Measurements from ENCODE around the gene RARRES1. TPM values are rescaled to one million over a fixed set of nuclear protein-coding genes. Genes with fewer than 3 reads are reported as not detected.

RARRES1 gene
- total RNA-seq, 1 experiment from 2014 or later: 0.81 TPM

GRCh38 chr3:158678687-158679086 lies 53.6 kb downstream of the RARRES1 start:
- no peaks in the 10 kb centered on the region for H3K4me1 ChIP-seq (ENCODE audit: insufficient read depth, low read length)
- H2AFZ ChIP-seq (ENCODE audit: low read length): no peak overlapping the region
- no peaks in the 10 kb centered on the region for H3K9me3 Mint-ChIP-seq
- no peak overlapping the region for H3T11ph ChIP-seq (ENCODE audit: low read length)
- no peaks in the 10 kb centered on the region for H4K20me1 ChIP-seq (ENCODE audit: control insufficient read depth, insufficient read depth, insufficient read length)
- no peak overlapping the region for H3K9ac ChIP-seq (ENCODE audit: extremely low read depth, insufficient read length, low read length)
- no peak overlapping the region for H3K18ac ChIP-seq (ENCODE audit: insufficient read length, low read depth, low read length)
- H3K23ac ChIP-seq (ENCODE audit: insufficient read length, low read depth, low read length): no peak overlapping the region
- no peaks in the 10 kb centered on the region for H3K79me1 ChIP-seq (ENCODE audit: insufficient read depth, low read depth, low read length, poor library complexity, severe bottlenecking)
- no peak overlapping the region for H3K27ac Mint-ChIP-seq
- H3K9me3 ChIP-seq (ENCODE audit: control insufficient read depth, low read depth, low read length): no peaks in the 10 kb centered on the region
- H3K56ac ChIP-seq (ENCODE audit: insufficient read length, low read depth, low read length): no peak overlapping the region
- H3K79me2 ChIP-seq (ENCODE audit: insufficient read depth, low read length): no peaks in the 10 kb centered on the region
- no peak overlapping the region for H3K4me2 ChIP-seq (ENCODE audit: insufficient read depth, insufficient read length, low read length)
- no peak overlapping the region for H2BK120ac ChIP-seq (ENCODE audit: low read depth, low read length, poor library complexity, severe bottlenecking)
- DNase-seq: no peak
- H3K27ac ChIP-seq (ENCODE audit: insufficient read length, low read depth, low read length): no peak overlapping the region
- H3K27me3 Mint-ChIP-seq (ENCODE audit: low read depth): no peaks in the 10 kb centered on the region
- H4K5ac ChIP-seq (ENCODE audit: insufficient read length, low read depth, low read length): no peak overlapping the region
- H3K27me3 ChIP-seq (ENCODE audit: insufficient read depth, low read length): no peaks in the 10 kb centered on the region
- H3K4me1 Mint-ChIP-seq: no peaks in the 10 kb centered on the region
- no peak overlapping the region for H3K4me3 Mint-ChIP-seq
- H3K23me2 ChIP-seq (ENCODE audit: insufficient read length, low read depth, low read length, poor library complexity, severe bottlenecking): no peaks in the 10 kb centered on the region
- no peak for TF ChIP-seq CTCF (conservative IDR thresholded peaks at IDR 0.05)
- no peak overlapping the region for H4K91ac ChIP-seq (ENCODE audit: insufficient read length, low read depth, low read length)
- peaks cover 0 to 5% (median 0%) of the 10 kb centered on the region in 3 experiments; a peak in 1 of 7 replicates for H3K36me3 Mint-ChIP-seq (ENCODE audit: insufficient read depth in 1 of 3, low read depth in 3 of 3)
- no peak overlapping the region for H2BK5ac ChIP-seq (ENCODE audit: insufficient read length, low read length)
- no peak overlapping the region for H2BK15ac ChIP-seq (ENCODE audit: low read depth, low read length)
- WGBS (ENCODE audit: extremely low coverage, insufficient read length, low lambda C conversion rate): no CpG with 5 or more reads among the region's 2 CpGs
- H2BK20ac ChIP-seq (ENCODE audit: low read depth, low read length, poor library complexity, severe bottlenecking): no peak overlapping the region
- no peak overlapping the region for H3K4ac ChIP-seq (ENCODE audit: low read depth, low read length)
- H2BK12ac ChIP-seq (ENCODE audit: insufficient read length, low read depth, low read length): no peak overlapping the region
- no peak overlapping the region for H3K14ac ChIP-seq (ENCODE audit: insufficient read depth, low read length)
- no peak overlapping the region for H2AK5ac ChIP-seq (ENCODE audit: insufficient read length, low read length)
- no peak overlapping the region for H4K8ac ChIP-seq (replicated peaks; ENCODE audit: insufficient read length, low read depth, low read length)

Measured in H9 (cell line).